SJSA1 (cell line): Measurements from ENCODE around the gene RILPL1. TPM values are rescaled to one million over a fixed set of nuclear protein-coding genes. Genes with fewer than 3 reads are reported as not detected.
A peak's percentile ranks its signal among the peaks of the same experiment; 100 is the strongest.
"Not testable (repeated sequence)": the region's sequence is repeated elsewhere in the genome, so short reads cannot be mapped to it uniquely, and the experiment has no call there.

ENCODE experiments used
- DNase-seq, 2 experiments: peaks; one replicate each; pipeline ENCODE4 v3.0.0-alpha.2; 2015 to 2020; ENCODE audit warnings: low spot score in 2 of 2, low read depth in 1 of 2
- H3K27ac ChIP-seq: fragments of 250-450 bp; sonication (Bioruptor Pico); 2 replicates; pipeline ENCODE4 v1.5.1; 2020; ENCODE audit warnings: mild to moderate bottlenecking, moderate library complexity
- H3K27me3 ChIP-seq: fragments of 250-450 bp; sonication (Bioruptor Pico); replicated peaks from 2 replicates; pipeline ENCODE4 v1.5.1; 2020; ENCODE audit warnings: mild to moderate bottlenecking, moderate library complexity
- H3K36me3 ChIP-seq: fragments of 250-450 bp; sonication (Bioruptor Pico); 2 replicates; pipeline ENCODE4 v1.5.1; 2020; ENCODE audit warnings: mild to moderate bottlenecking
- H3K4me1 ChIP-seq: fragments of 250-450 bp; sonication (Bioruptor Pico); replicated peaks from 2 replicates; pipeline ENCODE4 v1.6.1; 2021; ENCODE audit warnings: mild to moderate bottlenecking
- H3K4me3 ChIP-seq: fragments of 250-450 bp; sonication (Bioruptor Pico); 2 replicates; pipeline ENCODE4 v1.5.1; 2020; ENCODE audit warnings: mild to moderate bottlenecking
- H3K9me3 ChIP-seq: fragments of 250-450 bp; sonication (Bioruptor Pico); replicated peaks from 2 replicates; pipeline ENCODE4 v1.5.1; 2020; ENCODE audit warnings: mild to moderate bottlenecking
- total RNA-seq: library from RNA; depleted of rRNA; stranded (reverse); fragments of >200 nt; shearing (Covaris generic); gene quantifications from 2 replicates; pipeline ENCODE4 v1.2.3, GENCODE V29; 2014

The RILPL1 gene
- total RNA-seq, 1 experiment from 2014 or later = 8.3 TPM

- no peak for DNase-seq
- H3K9me3 ChIP-seq = no peaks in the 10 kb centered on the region
- H3K27ac ChIP-seq = no peak overlapping the region
- H3K36me3 ChIP-seq = no peaks in the 10 kb centered on the region
- H3K27me3 ChIP-seq = no peaks in the 10 kb centered on the region
- H3K4me1 ChIP-seq = no peaks in the 10 kb centered on the region
- H3K4me3 ChIP-seq = no peak overlapping the region
Observed at GRCh38 chr12:123453165-123453564, 80.4 kb downstream of the RILPL1 start.

- H3K9me3 ChIP-seq = not testable (repeated sequence)
Observed at GRCh38 chr12:123452276-123452550, 81.3 kb downstream of the RILPL1 start.

GRCh38 chr12:123450636-123451035 is 82.9 kb downstream of the RILPL1 start:
- Histone ChIP-seq H3K27ac (no peak overlapping the region), H3K9me3 (no peaks in the 10 kb centered on the region), H3K27me3 (no peaks in the 10 kb centered on the region), H3K4me1 (peaks cover 9% of the 10 kb centered on the region), H3K36me3 (no peaks in the 10 kb centered on the region), H3K4me3 (no peak overlapping the region)
- no peak for DNase-seq

More at GRCh38 chr12:123452276-123452550, 81.3 kb downstream of the RILPL1 start:
- H3K4me3 ChIP-seq, H3K27me3 ChIP-seq, DNase-seq, H3K27ac ChIP-seq, H3K4me1 ChIP-seq, H3K36me3 ChIP-seq: not testable (repeated sequence)

- DNase-seq = no peak
- Histone ChIP-seq H3K9me3 (no peaks in the 10 kb centered on the region), H3K27ac (no peak overlapping the region), H3K4me1 (peaks cover 12% of the 10 kb centered on the region), H3K36me3 (no peaks in the 10 kb centered on the region), H3K27me3 (no peaks in the 10 kb centered on the region), H3K4me3 (no peak overlapping the region)
Observed at GRCh38 chr12:123449856-123450255, 83.7 kb downstream of the RILPL1 start.

- no peak for DNase-seq
- Histone ChIP-seq H3K27me3 (no peaks in the 10 kb centered on the region), H3K36me3 (no peaks in the 10 kb centered on the region)
Observed at GRCh38 chr12:123449249-123449733, 84.2 kb downstream of the RILPL1 start.

GRCh38 chr12:123446333-123446713 is 87.2 kb downstream of the RILPL1 start:
- no peaks in the 10 kb centered on the region for H3K36me3 ChIP-seq
- no peak for DNase-seq
- no peak overlapping the region for H3K4me3 ChIP-seq
- H3K4me1 ChIP-seq = peaks cover 12% of the 10 kb centered on the region
- H3K27ac ChIP-seq = no peak overlapping the region
- H3K9me3 ChIP-seq = no peaks in the 10 kb centered on the region
- H3K27me3 ChIP-seq = no peaks in the 10 kb centered on the region

More at GRCh38 chr12:123449249-123449733, 84.2 kb downstream of the RILPL1 start:
- H3K27ac ChIP-seq = no peak overlapping the region
- no peaks in the 10 kb centered on the region for H3K9me3 ChIP-seq
- no peak overlapping the region for H3K4me3 ChIP-seq
- peaks cover 12% of the 10 kb centered on the region for H3K4me1 ChIP-seq

- peak; percentile 43 to 49 for DNase-seq
- H3K27ac ChIP-seq = peak overlapping the region; percentile 22; the same call in 1 of the 2 replicates
- no peak overlapping the region for H3K4me3 ChIP-seq
Observed at GRCh38 chr12:123445388-123446332, 87.9 kb downstream of the RILPL1 start.

GRCh38 chr12:123444092-123445026 is 89.2 kb downstream of the RILPL1 start:
- H3K9me3 ChIP-seq = no peaks in the 10 kb centered on the region
- no peak overlapping the region for H3K4me3 ChIP-seq
- peaks cover 12% of the 10 kb centered on the region for H3K4me1 ChIP-seq
- H3K27me3 ChIP-seq = no peaks in the 10 kb centered on the region
- no peak for DNase-seq
- H3K36me3 ChIP-seq = no peaks in the 10 kb centered on the region
- H3K27ac ChIP-seq = no peak overlapping the region

More at GRCh38 chr12:123445388-123446332, 87.9 kb downstream of the RILPL1 start:
- Histone ChIP-seq H3K27me3 (no peaks in the 10 kb centered on the region), H3K4me1 (peaks cover 12% of the 10 kb centered on the region), H3K9me3 (no peaks in the 10 kb centered on the region), H3K36me3 (no peaks in the 10 kb centered on the region)

- no peaks in the 10 kb centered on the region for H3K27me3 ChIP-seq
- no peaks in the 10 kb centered on the region for H3K36me3 ChIP-seq
- no peaks in the 10 kb centered on the region for H3K9me3 ChIP-seq
- H3K27ac ChIP-seq = no peak overlapping the region
- peaks cover 12% of the 10 kb centered on the region for H3K4me1 ChIP-seq
- no peak overlapping the region for H3K4me3 ChIP-seq
- DNase-seq = no peak
Observed at GRCh38 chr12:123442774-123443173, 90.7 kb downstream of the RILPL1 start.

- H3K36me3 ChIP-seq = no peaks in the 10 kb centered on the region
- DNase-seq = no peak
- peaks cover 16% of the 10 kb centered on the region for H3K4me1 ChIP-seq
- H3K4me3 ChIP-seq = no peak overlapping the region
- H3K27me3 ChIP-seq = no peaks in the 10 kb centered on the region
- no peak overlapping the region for H3K27ac ChIP-seq
- no peaks in the 10 kb centered on the region for H3K9me3 ChIP-seq
Observed at GRCh38 chr12:123441523-123442164, 91.9 kb downstream of the RILPL1 start.

- peaks cover 4% of the 10 kb centered on the region for H3K4me1 ChIP-seq
- peak; percentile 62 to 72 for DNase-seq
- 0 out of 2 replicates have a peak, but pooled peaks cover 3% of the 10 kb centered on the region for H3K36me3 ChIP-seq
- no peaks in the 10 kb centered on the region for H3K27me3 ChIP-seq
- H3K4me3 ChIP-seq = peak within 1 kb of the TSS; percentile 63
- H3K27ac ChIP-seq = no peak within 1 kb of the TSS
- no peaks in the 10 kb centered on the region for H3K9me3 ChIP-seq
Observed at GRCh38 chr12:123436017-123436964, 97.2 kb downstream of the RILPL1 start, which contains the start of gene RILPL2. RILPL2 (minus strand) TSS chr12:123436684; CDS start chr12:123436420, 264 bp downstream.

- no peak overlapping the region for H3K27ac ChIP-seq
- 0 out of 2 replicates have a peak, but pooled peaks cover 3% of the 10 kb centered on the region for H3K36me3 ChIP-seq
- H3K4me3 ChIP-seq = peak overlapping the region; percentile 63
- H3K27me3 ChIP-seq = no peaks in the 10 kb centered on the region
- H3K9me3 ChIP-seq = no peaks in the 10 kb centered on the region
- no peak for DNase-seq
- H3K4me1 ChIP-seq = peaks cover 4% of the 10 kb centered on the region
Observed at GRCh38 chr12:123435636-123436016, 97.9 kb downstream of the RILPL1 start.
